ENCODE measurements around the gene ITGA2. TPM values are rescaled to one million over a fixed set of nuclear protein-coding genes. Genes with fewer than 3 reads are reported as not detected.
"Not testable (repeated sequence)": the region's sequence is repeated elsewhere in the genome, so short reads cannot be mapped to it uniquely, and the experiment has no call there.

ITGA2 gene
- polyA plus RNA-seq (ENCODE audit: insufficient read length), result 7.3 TPM

GRCh38 chr5:52989025-52989780 is at the start of gene ITGA2:
ITGA2 (plus strand) TSS chr5:52989352; CDS start chr5:52989469, 117 bp downstream.
- DNase-seq, result peak; percentile 57

GRCh38 chr5:52943285-52943684 is 45.9 kb upstream of the ITGA2 start:
- no peak for DNase-seq

- no peak for DNase-seq
Measured at GRCh38 chr5:52943808-52944207, 45.3 kb upstream of the ITGA2 start.

- no peak for DNase-seq
Measured at GRCh38 chr5:52945040-52945439, 44.1 kb upstream of the ITGA2 start.

- no peak for DNase-seq
Measured at GRCh38 chr5:52947208-52947607, 41.9 kb upstream of the ITGA2 start.

GRCh38 chr5:52947851-52948250 is 41.3 kb upstream of the ITGA2 start:
- DNase-seq, result no peak

GRCh38 chr5:52948418-52949076 is 40.6 kb upstream of the ITGA2 start:
- peak; percentile 56 for DNase-seq

- DNase-seq, result no peak
Measured at GRCh38 chr5:52950686-52951085, 38.5 kb upstream of the ITGA2 start.

- no peak for DNase-seq
Measured at GRCh38 chr5:52952483-52952882, 36.7 kb upstream of the ITGA2 start.

- DNase-seq, result no peak
Measured at GRCh38 chr5:52956014-52956413, 33.1 kb upstream of the ITGA2 start.

GRCh38 chr5:52956915-52957747 is 32.0 kb upstream of the ITGA2 start:
- no peak for DNase-seq

- no peak for DNase-seq
Measured at GRCh38 chr5:52961274-52961681, 27.9 kb upstream of the ITGA2 start.

- DNase-seq, result no peak
Measured at GRCh38 chr5:52963636-52964035, 25.5 kb upstream of the ITGA2 start.

- no peak for DNase-seq
Measured at GRCh38 chr5:52964138-52964537, 25.0 kb upstream of the ITGA2 start.

GRCh38 chr5:52976157-52976556 is 13.0 kb upstream of the ITGA2 start:
- DNase-seq, result not testable (repeated sequence)

GRCh38 chr5:52977264-52977897 is 11.8 kb upstream of the ITGA2 start:
- no peak for DNase-seq

GRCh38 chr5:52981507-52981906 is 7.6 kb upstream of the ITGA2 start:
- DNase-seq, result no peak

- DNase-seq, result no peak
Measured at GRCh38 chr5:52983731-52984636, 5.2 kb upstream of the ITGA2 start.

- no peak for DNase-seq
Measured at GRCh38 chr5:52985306-52985705, 3.8 kb upstream of the ITGA2 start.

GRCh38 chr5:52987711-52988331 is 1.3 kb upstream of the ITGA2 start:
- no peak for DNase-seq

All from hindlimb muscle (tissue), 1 donor.